Breast epithelium (tissue), 4 donors: ENCODE results near the gene ERN1. TPM values are rescaled to one million over a fixed set of nuclear protein-coding genes. Genes with fewer than 3 reads are reported as not detected.

Experiments used
- DNase-seq, 2 donors: peaks; one replicate each; pipeline ENCODE4 v3.0.0-alpha.2; 2019; ENCODE audit warnings: low spot score in 2 of 2
- H3K27ac ChIP-seq, 2 donors: fragments of 200-600 bp; sonication (generic) in 1 of 2; one replicate each; pipeline ENCODE4 v1.5.1; 2016 to 2019; ENCODE audit warnings: mild to moderate bottlenecking in 1 of 2
- H3K27me3 ChIP-seq, 2 donors: fragments of 200-600 bp; sonication (generic) in 1 of 2; one replicate each; pipeline versions ENCODE4 v1.5.1 to v1.6.0; 2017 to 2019; ENCODE audit warnings: control low read depth in 1 of 2, mild to moderate bottlenecking in 1 of 2
- H3K36me3 ChIP-seq: fragments of 200-600 bp; one replicate; pipeline ENCODE4 v1.5.1; 2019
- H3K4me1 ChIP-seq, 2 donors: fragments of 200-600 bp; sonication (generic); one replicate each; pipeline ENCODE4 v1.5.1; 2016 to 2019; ENCODE audit warnings: control low read depth in 1 of 2
- H3K4me3 ChIP-seq, 3 donors: fragments of 200-600 bp; sonication (generic); 1 replicate in 2 of 3; 2 replicates in 1 of 3; pipeline ENCODE4 v1.5.1; 2016 to 2019; ENCODE audit warnings: mild to moderate bottlenecking in 3 of 3, moderate library complexity in 2 of 3
- H3K9me3 ChIP-seq, 2 donors: fragments of 200-600 bp; sonication (generic) in 1 of 2; one replicate each; pipeline ENCODE4 v1.5.1; 2016 to 2019; ENCODE audit warnings: control low read depth in 1 of 2
- CTCF ChIP-seq, 3 donors: fragments of 450-650 bp; IDR thresholded peaks; one replicate each; pipeline ENCODE4 v1.5.1; 2016 to 2017; ENCODE audit warnings: antibody characterized with exemption in 3 of 3, mild to moderate bottlenecking in 3 of 3, moderate library complexity in 3 of 3
- POLR2A ChIP-seq: fragments of 450-650 bp; IDR thresholded peaks from one replicate; pipeline ENCODE4 v1.6.1; 2016; ENCODE audit warnings: antibody characterized with exemption, mild to moderate bottlenecking, moderate library complexity
- POLR2AphosphoS5 ChIP-seq, 3 donors: sonication (generic); formaldehyde crosslinking; IDR thresholded peaks; one replicate each; pipeline ENCODE4 v1.6.1; 2017; ENCODE audit warnings: antibody characterized with exemption in 3 of 3
- intact Hi-C: fragments of 100-400 bp; cut with DNase I; formaldehyde crosslinking; loops from one replicate; pipeline ENCODE4 v1.15.1; 2023; ENCODE audit warnings: low total_unique reads
- total RNA-seq, 3 donors: library from RNA; depleted of rRNA; stranded (reverse); fragments of >200 nt; gene quantifications; one replicate each; pipeline ENCODE4 v1.1.0, GENCODE V29; 2016

The ERN1 gene
- total RNA-seq, 3 donors from 2014 or later = 13.1 to 40.8 (median 34.7) TPM

- no peaks in the 10 kb centered on the region for H3K27me3 ChIP-seq
- no peak overlapping the region for H3K4me3 ChIP-seq
- no peaks in the 10 kb centered on the region for H3K36me3 ChIP-seq
- H3K4me1 ChIP-seq = no peaks in the 10 kb centered on the region
- H3K27ac ChIP-seq = peak overlapping the region; percentile 69 to 70
- TF ChIP-seq POLR2AphosphoS5 (IDR thresholded peaks at IDR 0.05) = no peak
- no peak for TF ChIP-seq CTCF (IDR thresholded peaks at IDR 0.05)
- TF ChIP-seq POLR2A = no peak
- H3K9me3 ChIP-seq = no peaks in the 10 kb centered on the region
- DNase-seq = no peak
- intact Hi-C loops = no loop called here
Measured at GRCh38 chr17:64097196-64097936, 32.6 kb downstream of the ERN1 start.

GRCh38 chr17:64096037-64096436, 33.9 kb downstream of the ERN1 start:
- intact Hi-C loops = no loop called here
- Histone ChIP-seq H3K36me3 (no peaks in the 10 kb centered on the region), H3K27me3 (no peaks in the 10 kb centered on the region), H3K27ac (peak overlapping the region; percentile 3 to 69), H3K4me3 (no peak overlapping the region), H3K4me1 (no peaks in the 10 kb centered on the region), H3K9me3 (no peaks in the 10 kb centered on the region)
- DNase-seq = no peak
- TF ChIP-seq CTCF (IDR thresholded peaks at IDR 0.05) (no peak), POLR2A (no peak), POLR2AphosphoS5 (IDR thresholded peaks at IDR 0.05) (no peak)

- Histone ChIP-seq H3K27ac (peak overlapping the region; percentile 16 to 69), H3K4me3 (no peak overlapping the region), H3K27me3 (no peaks in the 10 kb centered on the region), H3K9me3 (no peaks in the 10 kb centered on the region), H3K36me3 (no peaks in the 10 kb centered on the region), H3K4me1 (no peaks in the 10 kb centered on the region)
- TF ChIP-seq CTCF (IDR thresholded peaks at IDR 0.05) (no peak), POLR2AphosphoS5 (IDR thresholded peaks at IDR 0.05) (no peak), POLR2A (no peak)
- DNase-seq = no peak
- intact Hi-C loops = no loop called here
Measured at GRCh38 chr17:64095144-64095882, 34.6 kb downstream of the ERN1 start.

GRCh38 chr17:64094412-64094811, 35.5 kb downstream of the ERN1 start:
- intact Hi-C loops = no loop called here
- Histone ChIP-seq H3K27ac (no peak overlapping the region), H3K4me1 (no peaks in the 10 kb centered on the region)

More at GRCh38 chr17:64094412-64094811, 35.5 kb downstream of the ERN1 start:
- no peaks in the 10 kb centered on the region for H3K27me3 ChIP-seq
- H3K9me3 ChIP-seq = no peaks in the 10 kb centered on the region
- DNase-seq = no peak
- TF ChIP-seq CTCF (IDR thresholded peaks at IDR 0.05) (no peak), POLR2A (no peak), POLR2AphosphoS5 (IDR thresholded peaks at IDR 0.05) (no peak)
- H3K36me3 ChIP-seq = no peaks in the 10 kb centered on the region
- no peak overlapping the region for H3K4me3 ChIP-seq
